HG02973 (cell line): ENCODE measurements around the gene CDC42EP2.

Experiments
- ATAC-seq: cut with Tn5 transposase; IDR thresholded peaks from one replicate; pipeline ENCODE4 v1.9.1; 2021; ENCODE audit warnings: moderate library complexity; ENCODE audit not compliant: unreplicated experiment

The CDC42EP2 gene

GRCh38 chr11:65297026-65297672 lies 17.5 kb upstream of the CDC42EP2 start:
- no peak for ATAC-seq

GRCh38 chr11:65298131-65298535 lies 16.5 kb upstream of the CDC42EP2 start:
- ATAC-seq = no peak

- no peak for ATAC-seq
Measured at GRCh38 chr11:65298655-65299179, 15.9 kb upstream of the CDC42EP2 start.

GRCh38 chr11:65300621-65301275 lies 13.9 kb upstream of the CDC42EP2 start:
- no peak for ATAC-seq

- ATAC-seq = no peak
Measured at GRCh38 chr11:65301491-65302329, 13.0 kb upstream of the CDC42EP2 start.

- ATAC-seq = no peak
Measured at GRCh38 chr11:65303555-65303954, 11.1 kb upstream of the CDC42EP2 start.

GRCh38 chr11:65304110-65304509 lies 10.6 kb upstream of the CDC42EP2 start:
- no peak for ATAC-seq

- no peak for ATAC-seq
Measured at GRCh38 chr11:65304613-65305012, 10.1 kb upstream of the CDC42EP2 start.

- no peak for ATAC-seq
Measured at GRCh38 chr11:65305501-65306268, 9.0 kb upstream of the CDC42EP2 start.

- no peak for ATAC-seq
Measured at GRCh38 chr11:65307298-65308229, 7.1 kb upstream of the CDC42EP2 start.

GRCh38 chr11:65308281-65308891 lies 6.3 kb upstream of the CDC42EP2 start:
- ATAC-seq = no peak

GRCh38 chr11:65309006-65309405 lies 5.7 kb upstream of the CDC42EP2 start:
- ATAC-seq = no peak

- no peak for ATAC-seq
Measured at GRCh38 chr11:65310215-65310614, 4.5 kb upstream of the CDC42EP2 start.

GRCh38 chr11:65310736-65311135 lies 3.9 kb upstream of the CDC42EP2 start:
- no peak for ATAC-seq

GRCh38 chr11:65311170-65311678 lies 3.4 kb upstream of the CDC42EP2 start:
- ATAC-seq = no peak

GRCh38 chr11:65315204-65315865 lies 669 bp downstream of the CDC42EP2 start:
- ATAC-seq = no peak

GRCh38 chr11:65315866-65316226 lies 1.2 kb downstream of the CDC42EP2 start:
- ATAC-seq = no peak

- ATAC-seq = no peak
Measured at GRCh38 chr11:65316227-65317024, 1.8 kb downstream of the CDC42EP2 start.
